SU-DHL-6 (cell line): Measurements from ENCODE around the gene MRPL20.

Experiments used
- H2AFZ ChIP-seq: fragments of 200-600 bp; sonication (generic); 2 replicates; pipeline ENCODE4 v1.6.1; 2014; ENCODE audit warnings: low read depth, mild to moderate bottlenecking, moderate library complexity, mixed read lengths, antibody characterized with exemption, low read length; ENCODE audit not compliant: severe bottlenecking
- H3F3A ChIP-seq: fragments of 200-600 bp; shearing (Covaris generic); 2 replicates; pipeline ENCODE4 v1.6.0; 2016; ENCODE audit warnings: antibody characterized with exemption, mild to moderate bottlenecking; ENCODE audit not compliant: insufficient read depth
- H3K27ac ChIP-seq: fragments of 200-600 bp; sonication (generic); 2 replicates; pipeline ENCODE4 v1.5.1; 2016; ENCODE audit warnings: low read depth, mild to moderate bottlenecking, low read length, moderate library complexity, mixed read lengths
- H3K27me3 ChIP-seq: fragments of 200-600 bp; sonication (generic), shearing (Covaris generic); 2 replicates; pipeline ENCODE4 v1.6.0; 2014; ENCODE audit warnings: mild to moderate bottlenecking, low read length
- H3K36me3 ChIP-seq: fragments of 200-600 bp; sonication (generic); 2 replicates; pipeline ENCODE4 v1.6.1; 2014; ENCODE audit warnings: mild to moderate bottlenecking, low read length, mixed read lengths
- H3K4me2 ChIP-seq: fragments of 300-600, 200-600 bp; shearing (Covaris generic), sonication (generic); 2 replicates; pipeline ENCODE4 v1.6.0; 2014; ENCODE audit warnings: low read length, low read depth, mild to moderate bottlenecking; ENCODE audit not compliant: poor library complexity, severe bottlenecking
- H3K4me3 ChIP-seq: fragments of 200-600 bp; sonication (generic); 2 replicates; pipeline ENCODE4 v1.5.1; 2014; ENCODE audit warnings: antibody characterized with exemption, low read length, mild to moderate bottlenecking, mixed read lengths; ENCODE audit not compliant: insufficient read depth, poor library complexity, severe bottlenecking
- H3K79me2 ChIP-seq: fragments of 200-600 bp; sonication (generic); 2 replicates; pipeline ENCODE4 v1.6.1; 2014; ENCODE audit warnings: mild to moderate bottlenecking, low read length, moderate library complexity; ENCODE audit not compliant: insufficient read depth
- H3K9ac ChIP-seq: fragments of 200-600 bp; sonication (generic); 2 replicates; pipeline ENCODE4 v1.7.0; 2014; ENCODE audit warnings: mild to moderate bottlenecking, low read length
- H3K9me2 ChIP-seq: fragments of 200-600 bp; sonication (generic); replicated peaks from 2 replicates; pipeline ENCODE4 v1.6.1; 2014; ENCODE audit warnings: low read length; ENCODE audit not compliant: insufficient read depth
- H3K9me3 ChIP-seq: fragments of 200-600 bp; sonication (generic); 2 replicates; pipeline ENCODE4 v1.6.1; 2014; ENCODE audit warnings: low read length, mixed read lengths; ENCODE audit not compliant: insufficient read depth
- H4K20me1 ChIP-seq: fragments of 200-600 bp; sonication (generic); 2 replicates; pipeline ENCODE4 v1.6.1; 2014; ENCODE audit warnings: low read depth, mild to moderate bottlenecking, antibody characterized with exemption, low read length, moderate library complexity, mixed read lengths
- EZH2phosphoT487 ChIP-seq: fragments of 200-600 bp; sonication (generic), shearing (Covaris generic); conservative IDR thresholded peaks from 2 replicates; pipeline ENCODE4 v1.6.1; 2018; ENCODE audit warnings: mild to moderate bottlenecking, antibody characterized with exemption, low read length, moderate library complexity, mixed read lengths
- TF ChIP-seq, protein P1 (sequence below): fragments of 200-600 bp; sonication (generic); IDR thresholded peaks from one replicate; pipeline ENCODE4 v1.5.1; 2017; ENCODE audit warnings: antibody characterized with exemption, mild to moderate bottlenecking, low read length, moderate library complexity; ENCODE audit not compliant: insufficient read depth, poor library complexity, severe bottlenecking

Gene MRPL20

DNA sequence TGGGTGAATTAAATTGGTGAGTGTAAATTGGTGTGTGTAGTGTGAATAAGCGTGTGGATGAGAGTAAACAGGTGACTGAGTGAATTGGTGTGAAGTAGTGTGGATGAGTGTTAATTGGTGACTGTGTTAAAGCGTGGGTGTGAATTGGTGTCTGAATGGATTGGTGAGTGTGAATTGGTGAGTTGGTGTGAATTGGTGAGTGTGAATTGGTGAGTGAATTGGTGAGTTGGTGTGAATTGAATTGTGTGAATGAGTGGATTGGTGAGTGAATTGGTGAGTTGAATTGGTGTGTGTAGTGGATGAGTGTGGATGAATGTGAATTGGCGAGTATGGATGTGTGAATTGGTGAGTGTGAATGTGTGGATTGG, 40.4 kb downstream of the MRPL20 start:
- Histone ChIP-seq H3K27me3 (no peaks in the 10 kb centered on the region), H3K4me2 (no peak overlapping the region), H3K79me2 (no peaks in the 10 kb centered on the region), H3K4me3 (no peak overlapping the region), H3K27ac (no peak overlapping the region), H2AFZ (no peak overlapping the region), H3K9me2 (no peaks in the 10 kb centered on the region), H3F3A (no peaks in the 10 kb centered on the region), H3K36me3 (no peaks in the 10 kb centered on the region), H3K9me3 (peaks cover 16% of the 10 kb centered on the region; the same call in 1 of the 2 replicates), H4K20me1 (no peaks in the 10 kb centered on the region), H3K9ac (no peak overlapping the region)
- TF ChIP-seq EZH2phosphoT487: no peak
- TF ChIP-seq, protein P1, sequence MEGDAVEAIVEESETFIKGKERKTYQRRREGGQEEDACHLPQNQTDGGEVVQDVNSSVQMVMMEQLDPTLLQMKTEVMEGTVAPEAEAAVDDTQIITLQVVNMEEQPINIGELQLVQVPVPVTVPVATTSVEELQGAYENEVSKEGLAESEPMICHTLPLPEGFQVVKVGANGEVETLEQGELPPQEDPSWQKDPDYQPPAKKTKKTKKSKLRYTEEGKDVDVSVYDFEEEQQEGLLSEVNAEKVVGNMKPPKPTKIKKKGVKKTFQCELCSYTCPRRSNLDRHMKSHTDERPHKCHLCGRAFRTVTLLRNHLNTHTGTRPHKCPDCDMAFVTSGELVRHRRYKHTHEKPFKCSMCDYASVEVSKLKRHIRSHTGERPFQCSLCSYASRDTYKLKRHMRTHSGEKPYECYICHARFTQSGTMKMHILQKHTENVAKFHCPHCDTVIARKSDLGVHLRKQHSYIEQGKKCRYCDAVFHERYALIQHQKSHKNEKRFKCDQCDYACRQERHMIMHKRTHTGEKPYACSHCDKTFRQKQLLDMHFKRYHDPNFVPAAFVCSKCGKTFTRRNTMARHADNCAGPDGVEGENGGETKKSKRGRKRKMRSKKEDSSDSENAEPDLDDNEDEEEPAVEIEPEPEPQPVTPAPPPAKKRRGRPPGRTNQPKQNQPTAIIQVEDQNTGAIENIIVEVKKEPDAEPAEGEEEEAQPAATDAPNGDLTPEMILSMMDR: no peak

DNA sequence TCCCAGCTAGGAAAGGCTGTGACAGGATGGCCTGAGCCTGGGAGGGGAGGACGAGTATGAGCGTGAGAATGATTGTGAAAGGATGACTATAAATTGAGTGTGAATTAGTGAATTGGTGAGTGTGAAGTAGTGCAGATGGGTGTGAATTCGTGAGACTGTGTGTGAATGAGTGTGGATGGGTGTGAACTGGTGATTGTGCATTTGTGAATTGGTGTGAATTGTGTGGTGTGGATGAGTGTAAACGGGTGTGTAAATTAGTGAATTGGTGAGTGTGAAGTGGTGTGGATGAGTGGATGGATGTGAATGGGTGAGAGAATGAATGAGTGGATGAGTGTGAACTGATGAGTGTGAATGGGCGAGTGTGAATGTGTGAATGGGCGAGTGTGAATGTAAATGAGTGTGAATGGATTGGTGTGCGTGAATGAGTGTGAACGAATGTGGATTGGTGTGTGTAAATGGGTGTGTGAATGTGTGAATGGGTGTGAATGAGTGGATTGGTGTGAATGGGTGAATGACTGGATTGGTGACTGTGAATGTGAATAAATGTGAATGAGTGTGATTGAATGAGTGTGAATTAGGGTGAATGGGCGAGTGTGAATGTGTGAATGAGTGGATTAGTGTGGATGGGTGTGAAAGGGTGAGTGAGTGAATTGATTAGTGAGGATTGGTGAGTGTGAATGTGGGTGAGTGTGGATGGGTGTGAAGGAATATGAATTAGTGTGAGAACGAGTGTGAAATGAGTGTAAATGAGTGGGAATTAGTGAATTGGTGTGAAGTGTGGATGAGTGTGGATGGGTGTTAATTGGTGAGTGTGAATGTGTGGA, 41.0 kb downstream of the MRPL20 start:
- Histone ChIP-seq H3K4me2 (no peak overlapping the region), H3K4me3 (no peak overlapping the region), H3K27ac (no peak overlapping the region), H2AFZ (no peak overlapping the region), H3K9me2 (no peaks in the 10 kb centered on the region), H3F3A (no peaks in the 10 kb centered on the region), H3K79me2 (no peaks in the 10 kb centered on the region), H4K20me1 (no peaks in the 10 kb centered on the region), H3K27me3 (no peaks in the 10 kb centered on the region), H3K36me3 (no peaks in the 10 kb centered on the region), H3K9me3 (peaks cover 16% of the 10 kb centered on the region; the same call in 1 of the 2 replicates), H3K9ac (no peak overlapping the region)
- TF ChIP-seq, protein P1: no peak
- no peak for TF ChIP-seq EZH2phosphoT487

DNA sequence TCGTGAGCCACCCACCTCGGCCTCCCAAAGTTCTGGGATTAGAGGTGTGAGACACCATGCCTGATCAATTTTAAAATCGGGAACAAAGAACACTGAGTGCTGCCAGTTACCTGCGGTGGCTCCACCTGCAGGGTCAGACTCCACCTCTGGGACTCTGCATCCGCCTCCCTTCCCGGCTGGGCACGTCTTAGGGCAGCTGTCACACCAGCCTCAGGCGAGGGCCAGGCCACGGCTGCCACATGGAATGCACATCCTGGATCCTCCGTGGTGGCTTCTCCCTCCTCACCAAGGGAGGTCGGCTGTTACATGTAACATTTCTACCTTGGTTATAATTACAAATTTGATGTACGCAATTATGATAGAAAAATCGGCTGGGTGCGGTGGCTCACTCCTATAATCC, 42.8 kb downstream of the MRPL20 start:
- Histone ChIP-seq H3K9ac (no peak overlapping the region), H3K4me2 (no peak overlapping the region), H3K4me3 (no peak overlapping the region), H3K36me3 (no peaks in the 10 kb centered on the region), H3K27me3 (no peaks in the 10 kb centered on the region), H3K9me2 (no peaks in the 10 kb centered on the region), H2AFZ (no peak overlapping the region), H3K9me3 (peaks cover 16% of the 10 kb centered on the region; the same call in 1 of the 2 replicates), H3K27ac (no peak overlapping the region), H3K79me2 (no peaks in the 10 kb centered on the region), H4K20me1 (no peaks in the 10 kb centered on the region), H3F3A (no peaks in the 10 kb centered on the region)
- TF ChIP-seq, protein P1: no peak
- no peak for TF ChIP-seq EZH2phosphoT487
